VCaP (cell line): ENCODE results near the gene PDZD8.

Source experiments
- H3K27ac ChIP-seq: fragments of 450-650 bp; 2 replicates; pipeline ENCODE4 v1.5.1; 2017
- TF ChIP-seq, protein P1 (sequence below): fragments of 450-650 bp; conservative IDR thresholded peaks from 2 replicates; pipeline ENCODE4 v1.5.1; 2017; ENCODE audit warnings: mild to moderate bottlenecking, moderate library complexity

PDZD8 gene, protein sequence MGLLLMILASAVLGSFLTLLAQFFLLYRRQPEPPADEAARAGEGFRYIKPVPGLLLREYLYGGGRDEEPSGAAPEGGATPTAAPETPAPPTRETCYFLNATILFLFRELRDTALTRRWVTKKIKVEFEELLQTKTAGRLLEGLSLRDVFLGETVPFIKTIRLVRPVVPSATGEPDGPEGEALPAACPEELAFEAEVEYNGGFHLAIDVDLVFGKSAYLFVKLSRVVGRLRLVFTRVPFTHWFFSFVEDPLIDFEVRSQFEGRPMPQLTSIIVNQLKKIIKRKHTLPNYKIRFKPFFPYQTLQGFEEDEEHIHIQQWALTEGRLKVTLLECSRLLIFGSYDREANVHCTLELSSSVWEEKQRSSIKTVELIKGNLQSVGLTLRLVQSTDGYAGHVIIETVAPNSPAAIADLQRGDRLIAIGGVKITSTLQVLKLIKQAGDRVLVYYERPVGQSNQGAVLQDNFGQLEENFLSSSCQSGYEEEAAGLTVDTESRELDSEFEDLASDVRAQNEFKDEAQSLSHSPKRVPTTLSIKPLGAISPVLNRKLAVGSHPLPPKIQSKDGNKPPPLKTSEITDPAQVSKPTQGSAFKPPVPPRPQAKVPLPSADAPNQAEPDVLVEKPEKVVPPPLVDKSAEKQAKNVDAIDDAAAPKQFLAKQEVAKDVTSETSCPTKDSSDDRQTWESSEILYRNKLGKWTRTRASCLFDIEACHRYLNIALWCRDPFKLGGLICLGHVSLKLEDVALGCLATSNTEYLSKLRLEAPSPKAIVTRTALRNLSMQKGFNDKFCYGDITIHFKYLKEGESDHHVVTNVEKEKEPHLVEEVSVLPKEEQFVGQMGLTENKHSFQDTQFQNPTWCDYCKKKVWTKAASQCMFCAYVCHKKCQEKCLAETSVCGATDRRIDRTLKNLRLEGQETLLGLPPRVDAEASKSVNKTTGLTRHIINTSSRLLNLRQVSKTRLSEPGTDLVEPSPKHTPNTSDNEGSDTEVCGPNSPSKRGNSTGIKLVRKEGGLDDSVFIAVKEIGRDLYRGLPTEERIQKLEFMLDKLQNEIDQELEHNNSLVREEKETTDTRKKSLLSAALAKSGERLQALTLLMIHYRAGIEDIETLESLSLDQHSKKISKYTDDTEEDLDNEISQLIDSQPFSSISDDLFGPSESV

GRCh38 chr10:117375360-117376178 lies at the start of gene PDZD8:
Gene PDZD8, minus strand, starts transcription at chr10:117375440. Its CDS starts 213 bp downstream, at chr10:117375227.
- TF ChIP-seq, protein P1, sequence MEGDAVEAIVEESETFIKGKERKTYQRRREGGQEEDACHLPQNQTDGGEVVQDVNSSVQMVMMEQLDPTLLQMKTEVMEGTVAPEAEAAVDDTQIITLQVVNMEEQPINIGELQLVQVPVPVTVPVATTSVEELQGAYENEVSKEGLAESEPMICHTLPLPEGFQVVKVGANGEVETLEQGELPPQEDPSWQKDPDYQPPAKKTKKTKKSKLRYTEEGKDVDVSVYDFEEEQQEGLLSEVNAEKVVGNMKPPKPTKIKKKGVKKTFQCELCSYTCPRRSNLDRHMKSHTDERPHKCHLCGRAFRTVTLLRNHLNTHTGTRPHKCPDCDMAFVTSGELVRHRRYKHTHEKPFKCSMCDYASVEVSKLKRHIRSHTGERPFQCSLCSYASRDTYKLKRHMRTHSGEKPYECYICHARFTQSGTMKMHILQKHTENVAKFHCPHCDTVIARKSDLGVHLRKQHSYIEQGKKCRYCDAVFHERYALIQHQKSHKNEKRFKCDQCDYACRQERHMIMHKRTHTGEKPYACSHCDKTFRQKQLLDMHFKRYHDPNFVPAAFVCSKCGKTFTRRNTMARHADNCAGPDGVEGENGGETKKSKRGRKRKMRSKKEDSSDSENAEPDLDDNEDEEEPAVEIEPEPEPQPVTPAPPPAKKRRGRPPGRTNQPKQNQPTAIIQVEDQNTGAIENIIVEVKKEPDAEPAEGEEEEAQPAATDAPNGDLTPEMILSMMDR, result no peak
- H3K27ac ChIP-seq, result peak within 1 kb of the TSS; percentile 83

DNA sequence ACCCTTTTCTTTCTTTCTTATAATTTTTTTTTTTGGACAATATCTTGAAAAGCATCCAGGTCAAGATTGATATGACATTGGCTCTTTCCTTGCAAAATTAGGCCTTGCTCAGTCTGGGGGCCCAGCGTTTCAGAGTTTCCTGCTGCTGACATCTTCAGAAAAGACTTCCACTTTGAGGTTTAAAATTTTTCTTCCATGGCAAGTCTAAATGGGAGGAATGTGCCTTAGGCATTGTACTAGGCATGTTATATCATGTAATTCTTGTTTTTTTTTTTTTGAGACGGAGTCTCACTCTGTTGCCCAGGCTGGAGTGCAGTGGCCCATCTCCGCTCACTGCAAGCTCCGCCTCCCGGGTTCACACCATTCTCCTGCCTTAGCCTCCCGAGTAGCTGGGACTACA lies 48.9 kb upstream of the PDZD8 start:
- TF ChIP-seq, protein P1, result no peak
- H3K27ac ChIP-seq, result no peak overlapping the region

- H3K27ac ChIP-seq, result no peak overlapping the region
Measured at GRCh38 chr10:117421985-117422384, 46.7 kb upstream of the PDZD8 start.

GRCh38 chr10:117420768-117421167 lies 45.5 kb upstream of the PDZD8 start:
- peak overlapping the region; percentile 4; the same call in 1 of the 2 replicates for H3K27ac ChIP-seq
- TF ChIP-seq, protein P1, result no peak

More at GRCh38 chr10:117421985-117422384, 46.7 kb upstream of the PDZD8 start:
- TF ChIP-seq, protein P1, result no peak

DNA sequence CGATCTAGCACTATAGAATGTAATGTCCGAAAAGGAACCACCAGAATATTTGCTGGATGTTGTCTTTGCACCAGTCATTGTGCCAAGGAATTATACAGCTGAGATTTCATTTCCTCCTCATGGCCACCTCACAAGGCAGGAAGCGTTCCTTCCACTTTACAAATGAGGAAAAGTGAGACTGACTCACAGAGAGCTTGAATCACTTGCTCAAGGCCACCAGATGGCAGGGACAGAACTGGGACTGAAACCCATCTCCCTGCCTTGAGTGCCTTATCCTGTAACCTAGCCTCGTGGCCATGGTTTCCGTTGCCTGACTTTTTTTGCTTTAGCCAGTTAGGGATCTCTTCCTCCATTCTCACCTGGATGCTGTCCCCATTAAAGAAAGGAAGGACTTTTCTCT lies 44.7 kb upstream of the PDZD8 start:
- TF ChIP-seq, protein P1, result no peak
- peak overlapping the region; percentile 4; the same call in 1 of the 2 replicates for H3K27ac ChIP-seq

DNA sequence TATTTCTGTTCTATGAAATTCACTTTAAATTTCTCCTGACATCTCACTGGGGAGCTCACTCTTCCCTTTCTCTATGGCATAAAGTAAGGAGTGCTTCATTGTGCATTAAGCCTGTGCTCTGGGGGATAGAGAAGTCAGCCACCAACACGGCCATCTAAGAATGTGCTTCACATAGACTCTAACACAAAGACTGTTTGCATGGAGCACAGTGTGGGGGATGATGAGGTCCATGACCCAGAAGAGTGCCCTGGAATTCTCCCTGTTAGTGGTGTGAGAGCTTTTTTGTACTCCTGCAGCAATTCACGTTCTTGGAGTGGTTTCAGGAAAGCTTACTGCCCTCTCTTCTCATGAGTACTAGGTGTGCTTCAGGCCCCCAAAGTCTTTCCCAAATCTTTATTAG lies 43.9 kb upstream of the PDZD8 start:
- TF ChIP-seq, protein P1, result no peak
- H3K27ac ChIP-seq, result no peak overlapping the region
